Medulla oblongata (tissue), 1 donor: Measurements from ENCODE around the gene KCNS1.
"Not testable (repeated sequence)": the region's sequence is repeated elsewhere in the genome, so short reads cannot be mapped to it uniquely, and the experiment has no call there.

ENCODE experiments used
- DNase-seq: peaks from one replicate; pipeline ENCODE4 v3.0.0-alpha.2; 2015; ENCODE audit errors: extremely low spot score

Gene KCNS1, protein sequence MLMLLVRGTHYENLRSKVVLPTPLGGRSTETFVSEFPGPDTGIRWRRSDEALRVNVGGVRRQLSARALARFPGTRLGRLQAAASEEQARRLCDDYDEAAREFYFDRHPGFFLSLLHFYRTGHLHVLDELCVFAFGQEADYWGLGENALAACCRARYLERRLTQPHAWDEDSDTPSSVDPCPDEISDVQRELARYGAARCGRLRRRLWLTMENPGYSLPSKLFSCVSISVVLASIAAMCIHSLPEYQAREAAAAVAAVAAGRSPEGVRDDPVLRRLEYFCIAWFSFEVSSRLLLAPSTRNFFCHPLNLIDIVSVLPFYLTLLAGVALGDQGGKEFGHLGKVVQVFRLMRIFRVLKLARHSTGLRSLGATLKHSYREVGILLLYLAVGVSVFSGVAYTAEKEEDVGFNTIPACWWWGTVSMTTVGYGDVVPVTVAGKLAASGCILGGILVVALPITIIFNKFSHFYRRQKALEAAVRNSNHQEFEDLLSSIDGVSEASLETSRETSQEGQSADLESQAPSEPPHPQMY

DNA sequence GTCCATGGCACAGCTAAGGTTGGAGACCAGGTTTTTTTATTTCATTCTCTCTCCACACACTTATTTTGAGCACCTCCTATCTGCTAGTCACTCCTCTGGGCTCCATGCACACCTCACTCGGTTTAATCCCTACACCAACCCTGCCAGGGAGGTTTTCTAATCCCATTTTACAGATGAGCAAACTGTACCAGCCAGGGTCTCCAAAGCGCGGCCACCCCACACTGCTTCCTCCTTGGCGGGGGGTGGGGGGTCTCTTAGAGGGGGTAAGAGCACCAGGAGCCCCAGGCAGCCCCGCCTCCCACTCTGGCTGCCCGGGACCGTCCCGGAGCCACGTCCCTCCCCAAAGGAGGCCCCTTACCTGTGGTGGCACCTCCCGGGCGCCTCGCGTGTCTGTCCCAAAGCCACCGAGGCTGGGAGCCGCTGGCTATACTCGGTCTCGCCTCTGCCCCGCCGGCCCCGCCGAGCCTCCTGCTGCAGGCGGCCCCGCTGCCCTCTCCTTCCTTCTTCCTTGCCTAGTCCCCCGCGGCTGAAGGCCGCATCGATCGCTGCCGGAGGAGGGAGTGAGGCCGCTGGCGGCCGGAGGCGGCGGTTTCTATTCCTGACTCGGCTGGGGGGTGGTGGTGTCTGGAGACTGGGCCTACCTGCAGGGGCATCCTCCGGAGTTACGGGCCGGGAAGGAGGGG lies at the start of gene KCNS1:
TSS of gene KCNS1 (minus strand) at position 565 of the 683 bp plus-strand sequence. CDS start 1,891 bp downstream, outside the sequence.
- DNase-seq = no peak

DNA sequence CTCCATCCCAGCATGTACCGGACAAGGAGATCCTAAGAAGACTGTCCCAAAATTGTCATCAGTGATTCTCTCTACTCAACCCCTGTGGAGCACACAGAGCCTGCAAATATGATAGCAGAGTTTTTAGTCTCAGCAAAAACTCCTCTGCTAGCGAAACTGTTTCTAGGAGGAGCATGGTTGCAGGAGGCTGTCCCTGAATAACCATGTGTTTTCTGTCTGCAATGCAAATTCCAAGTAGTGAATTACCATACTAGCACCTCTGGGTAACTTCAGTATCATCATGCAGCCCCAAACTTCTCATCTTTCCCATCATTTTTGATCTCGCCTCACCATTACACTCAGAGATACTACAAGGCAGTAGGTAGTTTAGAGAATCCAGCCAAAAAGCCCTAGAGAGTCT lies 48.1 kb upstream of the KCNS1 start:
- no peak for DNase-seq

DNA sequence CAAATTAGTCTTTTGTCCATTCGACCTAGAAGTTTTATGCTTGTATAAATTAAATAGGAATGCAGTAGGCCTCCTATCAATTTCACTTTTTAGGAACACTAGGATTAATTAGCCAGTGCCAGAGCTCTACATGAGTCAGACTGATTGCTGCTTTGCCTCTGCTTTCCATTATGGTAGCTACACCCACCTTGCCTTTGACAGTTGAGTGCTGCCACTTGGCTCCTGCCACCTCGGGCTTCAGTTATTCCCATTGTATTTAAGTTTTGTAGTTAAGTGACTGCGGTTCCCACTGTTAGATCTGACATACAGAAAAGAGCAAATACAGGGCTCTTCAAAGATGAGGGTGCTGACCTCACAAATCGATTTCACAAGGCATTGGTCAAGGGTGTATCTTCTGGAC lies 39.9 kb upstream of the KCNS1 start:
- DNase-seq = no peak

DNA sequence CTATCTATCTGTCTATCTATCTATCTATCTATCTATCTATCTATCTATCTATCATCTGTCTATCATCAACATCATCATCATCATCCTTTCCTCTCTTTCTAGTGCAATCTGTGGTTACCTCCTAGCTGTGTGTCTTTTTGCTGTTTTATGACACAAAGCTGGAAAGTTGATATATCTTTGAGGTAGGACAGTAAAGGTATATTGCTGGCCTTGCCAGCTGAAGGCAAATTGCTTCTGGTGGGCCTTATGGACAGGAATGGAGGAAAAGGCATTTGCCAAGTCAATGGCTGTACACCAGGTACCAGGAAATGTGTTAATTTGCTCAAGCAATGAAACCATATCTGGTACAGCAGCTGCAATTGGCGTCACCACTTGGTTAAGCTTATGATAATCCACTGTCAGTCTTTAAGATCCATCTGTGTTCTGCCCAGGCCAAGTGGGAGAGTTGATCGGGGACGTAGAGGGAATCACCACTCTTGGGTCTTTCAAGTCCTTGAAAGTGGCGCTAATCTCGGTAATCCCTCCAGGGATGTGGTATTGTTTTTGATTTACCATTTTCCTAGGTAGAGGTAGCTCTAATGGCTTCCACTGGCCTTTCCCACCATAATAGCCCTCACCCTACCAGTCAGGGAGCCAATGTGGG lies 38.9 kb upstream of the KCNS1 start:
- DNase-seq = not testable (repeated sequence)

DNA sequence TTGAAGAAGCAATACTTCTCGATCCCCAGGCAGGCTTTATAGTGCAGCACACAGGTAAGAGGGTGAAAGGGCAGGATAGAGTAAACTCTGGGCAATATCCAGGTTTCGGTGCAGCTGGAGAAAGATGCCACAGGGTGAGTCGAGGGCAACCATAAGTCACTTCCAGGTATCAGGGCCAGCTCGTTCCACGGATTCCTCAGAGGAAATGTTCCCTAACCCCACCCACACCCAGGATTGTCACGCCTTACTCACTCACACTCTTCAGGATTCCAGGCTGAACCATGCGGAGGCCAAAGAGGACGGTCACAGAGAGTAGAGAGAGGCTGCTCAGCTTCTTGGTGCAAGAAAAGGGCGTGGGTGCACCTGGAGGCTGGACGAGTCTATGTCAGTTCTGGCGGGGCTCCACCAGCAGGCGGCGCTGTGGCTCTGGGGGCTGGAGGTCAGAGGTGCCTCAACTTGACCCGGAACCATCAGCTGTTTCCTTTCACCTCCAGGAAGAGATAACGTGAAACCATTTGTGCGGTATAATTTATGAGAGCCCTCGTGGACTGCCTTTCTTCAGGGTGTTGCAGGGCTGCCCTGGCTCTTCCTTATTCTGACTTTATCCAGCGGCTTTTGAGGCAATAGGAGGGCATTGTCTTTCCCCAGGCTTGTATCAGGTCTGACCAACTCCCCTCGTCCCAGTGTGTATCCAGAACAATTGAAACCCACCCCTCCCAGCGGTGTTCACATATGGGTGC lies 37.8 kb upstream of the KCNS1 start:
- DNase-seq = no peak

DNA sequence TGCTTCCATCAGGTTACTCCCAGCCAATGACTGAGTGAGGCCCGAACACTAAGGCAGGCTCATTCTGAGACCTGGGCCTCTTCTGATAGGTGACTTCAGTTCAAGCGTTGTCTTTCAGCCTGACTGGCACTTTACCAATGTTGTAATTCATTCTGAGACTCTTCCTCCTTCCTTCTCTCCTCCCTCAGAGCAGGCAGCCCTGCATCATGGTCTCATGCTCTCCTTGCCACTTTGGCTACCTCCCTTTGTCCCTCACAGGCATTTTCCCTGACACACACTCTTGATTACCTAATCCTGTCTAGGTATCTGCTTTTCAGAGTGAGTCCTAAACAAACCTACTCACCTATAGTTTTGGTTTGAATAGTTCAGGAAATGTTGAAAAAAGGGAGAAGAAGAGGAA lies 36.0 kb upstream of the KCNS1 start:
- DNase-seq = no peak

DNA sequence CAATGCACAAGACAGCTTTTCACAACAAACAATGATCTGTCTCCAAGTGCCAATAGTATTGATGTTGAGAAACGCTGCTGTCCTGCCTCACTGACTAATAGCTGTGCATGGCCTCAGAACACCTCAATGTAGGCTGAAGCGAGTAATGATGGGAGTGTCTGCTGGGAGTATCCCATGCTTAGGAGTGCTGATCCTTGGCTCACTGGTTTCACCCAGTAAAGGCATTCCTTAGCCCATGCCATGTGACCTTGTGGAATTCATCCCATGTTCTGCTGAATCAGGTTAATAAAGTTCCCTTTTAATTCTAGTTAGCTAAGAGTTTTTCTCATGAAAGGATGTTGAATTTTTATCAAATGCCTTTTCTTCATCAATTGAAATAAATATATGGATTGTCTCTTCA lies 27.2 kb upstream of the KCNS1 start:
- no peak for DNase-seq

DNA sequence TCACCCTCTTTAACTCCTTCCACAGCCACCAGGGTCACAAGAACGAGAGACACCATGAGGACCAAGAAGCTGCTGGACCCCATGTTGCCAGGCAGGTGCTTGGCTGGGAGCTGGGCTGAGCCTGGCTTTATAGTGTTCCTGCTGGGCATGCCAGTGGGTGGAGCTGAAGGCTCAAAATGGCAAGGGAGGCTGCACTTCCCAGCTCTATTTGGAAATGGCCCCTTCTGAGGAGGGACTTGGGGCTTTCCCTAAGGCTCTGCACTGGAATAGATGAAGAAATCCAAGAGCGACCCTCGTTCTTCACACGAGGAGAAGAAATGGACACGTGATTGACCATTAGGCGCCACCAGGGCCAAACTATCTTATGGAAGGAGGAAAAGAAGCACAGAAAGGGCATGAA lies 23.4 kb upstream of the KCNS1 start, which contains the start of gene WFDC12:
TSS of gene WFDC12 (minus strand) at position 101 of the 400 bp plus-strand sequence. CDS start at position 83, 18 bp downstream.
- DNase-seq = no peak

DNA sequence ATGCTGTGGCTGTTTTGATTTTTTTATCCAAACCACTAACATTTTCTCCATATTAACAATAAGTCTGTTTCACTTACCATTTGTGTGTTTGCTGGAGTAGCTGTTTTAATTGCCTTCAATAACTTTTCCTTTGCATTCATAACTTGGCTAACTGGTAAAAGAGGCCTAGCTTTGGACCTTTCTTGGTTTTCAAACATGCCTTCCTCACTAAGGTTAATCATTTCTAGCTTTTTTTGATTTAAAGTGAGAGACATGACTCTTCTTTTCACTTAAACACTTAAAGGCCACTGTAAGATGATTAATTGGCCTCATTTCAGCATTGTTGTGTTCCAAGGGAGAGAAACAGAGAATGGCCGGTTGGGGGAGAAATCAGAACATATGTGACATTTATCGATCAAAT lies 20.5 kb upstream of the KCNS1 start:
- DNase-seq = no peak

DNA sequence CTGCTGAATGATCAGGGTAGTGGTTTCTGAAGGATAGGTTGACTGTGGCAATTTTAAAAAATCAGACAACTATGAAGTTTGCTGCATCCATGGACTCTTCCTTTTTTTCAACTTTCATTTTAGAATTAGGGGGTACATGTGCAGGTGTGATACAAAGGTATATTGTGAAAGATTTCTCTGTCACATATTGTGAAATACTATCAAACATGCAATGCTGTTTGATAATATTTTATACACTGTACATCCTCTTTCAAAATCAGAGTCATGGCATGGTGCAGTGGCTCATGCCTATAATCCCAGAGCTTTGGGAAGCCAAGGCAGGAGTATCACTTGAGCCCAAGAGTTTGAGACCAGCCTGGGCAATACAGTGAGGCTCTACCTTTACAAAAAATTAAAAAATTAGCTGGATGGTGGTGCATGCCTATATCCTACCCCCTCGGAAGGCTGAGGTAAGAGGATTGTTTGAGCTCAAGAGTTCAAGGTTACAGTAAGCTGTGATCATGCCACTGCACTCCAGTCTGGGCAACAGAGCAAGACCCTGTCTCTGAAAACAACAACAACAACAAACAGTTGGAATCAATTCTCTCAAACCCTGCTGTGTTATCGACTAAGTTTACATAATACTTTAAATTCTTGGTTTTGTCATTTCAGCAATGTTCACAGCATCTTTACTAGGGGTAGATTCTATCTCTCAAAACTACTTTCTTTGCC lies 18.8 kb upstream of the KCNS1 start:
- DNase-seq = no peak

DNA sequence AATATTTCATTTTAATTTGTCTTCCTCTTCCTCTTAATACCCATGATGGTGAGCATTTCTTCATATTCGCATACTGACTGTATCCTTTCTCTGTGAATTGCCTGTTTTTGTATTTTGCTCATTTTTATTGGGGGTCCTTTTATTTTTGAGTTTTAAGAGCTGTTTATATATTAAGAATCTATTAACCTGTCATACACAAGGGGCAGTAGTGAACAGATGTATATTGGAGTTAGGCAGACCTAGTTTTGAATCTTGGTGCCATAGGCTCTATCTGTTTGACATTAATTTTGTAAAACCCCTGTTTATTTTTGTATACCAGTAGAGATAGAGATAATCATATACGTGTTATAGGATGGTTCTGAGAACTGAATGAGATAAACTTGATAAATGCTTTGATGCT lies 17.1 kb upstream of the KCNS1 start:
- DNase-seq = no peak

DNA sequence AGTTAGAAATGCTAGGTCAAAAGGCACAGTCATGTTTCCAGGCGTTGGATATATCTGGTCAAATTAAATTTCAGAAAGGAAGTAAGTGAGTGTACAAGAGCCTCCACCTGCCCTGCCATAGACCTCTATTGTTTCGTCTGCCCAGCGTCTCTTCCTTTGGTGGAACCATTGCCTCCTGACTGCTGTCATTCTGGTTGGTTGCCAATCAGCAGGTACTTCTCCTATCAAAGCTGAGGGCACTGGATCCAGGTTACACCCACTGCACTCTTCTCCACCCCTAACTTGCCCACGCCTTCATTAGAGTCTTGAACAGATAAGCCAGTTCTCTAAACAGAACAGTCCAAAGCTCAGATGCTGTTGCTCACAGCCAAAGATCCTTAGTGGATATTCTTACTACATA lies 16.7 kb upstream of the KCNS1 start:
- DNase-seq = no peak

DNA sequence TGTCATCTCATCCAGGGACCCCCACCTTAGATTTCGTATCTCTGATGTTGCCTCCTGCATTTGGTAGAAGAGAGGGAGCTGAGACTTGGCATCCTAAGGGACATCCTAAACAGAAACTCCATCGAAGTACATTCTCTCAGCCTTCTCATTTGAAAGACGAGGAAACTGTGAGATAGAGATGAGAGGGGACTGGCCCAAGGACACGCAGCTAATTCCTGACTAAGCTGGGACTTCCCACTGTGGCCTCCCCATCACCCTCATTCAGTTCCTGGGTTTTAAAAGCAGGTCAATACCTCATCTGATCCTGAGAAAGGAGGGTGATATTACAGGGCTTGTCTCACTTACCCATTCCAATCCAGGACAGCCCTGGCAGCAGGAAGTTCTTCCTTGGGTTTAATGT lies 14.9 kb upstream of the KCNS1 start:
- DNase-seq = no peak

DNA sequence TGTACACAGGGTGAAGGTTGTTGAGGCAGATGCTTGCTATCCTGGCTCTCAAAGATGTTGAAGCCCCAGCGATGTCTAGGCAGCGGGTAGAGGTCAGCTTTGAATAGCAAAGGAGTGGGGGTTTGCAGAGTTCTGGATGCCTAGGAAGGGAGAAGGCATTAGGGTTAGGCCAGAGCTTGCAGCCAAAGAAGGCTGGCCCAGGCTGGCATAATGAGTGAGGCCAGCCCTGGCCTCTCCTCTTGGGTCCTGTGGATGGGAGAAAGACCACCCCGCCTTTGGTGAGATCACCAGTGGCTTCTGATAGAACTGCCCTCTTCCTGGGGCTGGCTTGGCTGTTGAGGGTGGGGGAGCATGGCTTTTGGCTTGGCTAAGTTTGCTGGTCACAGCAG lies 14.5 kb upstream of the KCNS1 start:
- DNase-seq = no peak

DNA sequence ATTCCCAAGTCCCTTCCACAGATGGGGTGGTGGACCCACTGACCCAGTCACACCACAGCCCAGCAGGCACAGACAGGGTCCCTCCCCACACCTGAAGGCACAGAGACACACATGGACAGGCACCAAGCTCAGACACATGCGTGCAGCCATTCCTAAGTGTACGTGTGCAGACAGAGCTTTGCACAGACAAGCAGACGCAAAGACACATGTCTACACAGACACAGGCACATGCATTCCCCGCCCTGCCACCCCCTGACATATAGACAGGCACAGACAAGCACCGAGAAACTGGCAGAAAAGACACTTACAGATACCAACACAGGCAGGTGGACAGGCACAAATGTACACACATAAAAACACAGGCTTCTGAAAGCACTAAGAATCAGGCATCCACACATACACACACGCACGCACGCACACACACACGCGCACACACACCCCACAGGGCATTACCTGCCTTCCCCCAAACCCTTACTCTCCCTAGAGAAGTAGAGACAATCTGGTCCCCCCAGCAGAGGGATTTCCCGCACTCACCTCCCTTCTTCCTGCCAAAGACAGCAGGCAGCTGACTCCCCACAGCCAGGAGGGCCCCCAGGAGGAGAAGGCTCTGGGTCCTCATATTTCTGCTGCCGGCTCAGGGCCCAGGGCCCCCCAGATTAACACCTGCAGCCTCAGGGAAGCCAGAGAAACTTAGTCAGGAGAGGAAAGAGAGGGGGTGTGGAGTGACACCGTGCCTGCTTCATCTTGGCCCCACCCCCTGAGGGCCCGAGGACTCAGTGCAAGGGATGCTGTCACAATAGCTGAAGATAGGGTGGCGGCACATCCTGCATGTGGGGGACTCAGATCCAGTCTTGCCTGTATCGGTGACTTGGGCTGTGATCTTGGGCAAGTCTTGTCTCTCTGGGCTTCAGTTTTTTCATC lies 13.8 kb upstream of the KCNS1 start, which contains the start of gene WFDC5:
TSS of gene WFDC5 (minus strand) at position 710 of the 921 bp plus-strand sequence. CDS start at position 619, 91 bp downstream.
- DNase-seq = no peak

DNA sequence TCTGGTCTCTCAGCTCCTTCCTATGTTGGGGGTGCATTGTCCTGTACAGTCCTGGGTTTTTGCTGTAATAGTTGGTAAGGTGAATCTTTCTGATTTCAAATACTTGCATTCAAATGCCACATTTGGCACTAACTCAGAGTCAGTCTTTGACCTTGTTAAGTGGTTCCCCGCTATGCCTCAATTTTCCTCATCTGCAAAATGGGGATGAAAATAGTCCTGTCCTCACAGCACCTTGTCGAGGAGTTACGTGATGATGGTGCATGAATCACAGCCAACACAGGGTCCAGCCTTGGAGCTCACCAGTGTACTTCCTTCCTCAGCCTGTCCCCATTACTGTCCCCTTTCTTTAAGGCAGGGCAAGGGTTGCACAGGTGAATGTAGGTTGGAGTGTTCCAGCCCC lies 12.9 kb upstream of the KCNS1 start:
- DNase-seq = no peak

DNA sequence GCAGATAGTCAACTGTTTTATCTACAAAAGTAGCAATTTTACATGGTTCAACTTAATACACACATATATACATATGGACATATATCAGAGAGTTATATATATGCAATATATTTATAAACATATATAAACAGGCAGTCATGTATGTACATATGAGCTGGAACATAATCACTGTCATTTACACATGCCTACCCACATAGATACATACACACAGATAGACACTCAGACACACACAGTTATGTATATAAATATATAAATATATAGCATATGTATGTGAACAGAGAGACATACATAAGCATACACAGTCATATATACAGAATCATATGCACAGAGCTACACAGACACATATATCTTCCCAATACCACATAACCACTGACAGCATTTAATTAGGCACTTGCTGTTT lies 11.8 kb upstream of the KCNS1 start:
- no peak for DNase-seq

DNA sequence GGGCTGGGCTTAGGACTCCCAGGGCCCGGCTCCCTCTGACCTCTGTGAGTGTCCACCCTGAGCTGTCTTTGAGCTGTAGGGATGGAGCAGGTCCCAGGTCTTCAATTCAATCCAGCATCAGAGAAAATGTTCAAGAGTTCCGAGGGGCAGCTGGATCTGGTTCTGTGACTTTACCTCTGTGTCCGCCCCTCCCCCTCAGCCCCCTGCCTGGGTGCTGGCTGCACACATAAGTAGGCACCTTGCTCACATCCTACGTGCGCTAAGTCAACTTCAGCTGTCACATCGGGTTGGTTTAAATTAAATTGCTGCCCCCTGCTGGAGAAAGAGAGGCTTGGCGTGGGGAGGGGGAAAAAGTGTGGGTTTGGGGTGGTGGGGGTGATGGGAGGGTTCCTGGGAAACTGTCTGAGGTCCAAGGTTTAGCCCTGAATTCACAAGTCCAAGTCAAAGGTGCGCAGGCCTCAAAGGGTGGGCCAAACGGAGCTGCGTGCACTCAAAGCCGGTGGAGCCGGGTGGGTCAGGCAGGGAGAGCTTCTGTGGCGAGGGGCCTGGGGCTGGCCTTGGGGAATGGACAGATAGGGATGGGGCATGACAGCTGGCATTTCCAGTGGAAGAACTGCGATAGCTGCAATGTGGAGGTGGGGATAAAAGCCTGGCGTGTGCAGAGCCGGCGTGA lies 11.0 kb upstream of the KCNS1 start:
- peak; percentile 25 for DNase-seq

DNA sequence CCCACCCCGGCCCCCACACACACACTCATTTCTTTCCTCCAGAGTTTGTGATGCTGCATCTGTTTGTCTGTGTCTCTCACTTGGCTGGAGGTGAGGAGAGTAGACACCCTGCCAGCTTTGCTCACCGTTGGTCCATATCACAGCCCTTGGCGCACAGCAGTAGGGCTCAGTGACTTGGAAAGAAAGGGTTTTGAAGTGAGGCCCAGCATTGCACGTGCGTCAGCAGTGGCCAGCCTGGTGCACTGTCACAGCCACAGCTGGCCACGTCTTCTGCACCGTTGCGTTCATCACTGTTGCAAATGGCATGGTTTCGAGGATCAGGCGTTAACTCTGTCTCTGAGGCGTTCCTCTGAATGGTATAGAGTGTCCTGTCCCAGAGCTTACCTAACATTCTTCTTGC lies 10.4 kb upstream of the KCNS1 start:
- DNase-seq = no peak
